ENCODE data around the gene ESAM.

- TF ChIP-seq CTCF (IDR thresholded peaks at IDR 0.05; ENCODE audit: poor library complexity, severe bottlenecking) = no peak
- peak; percentile 82 for TF ChIP-seq REST (IDR thresholded peaks at IDR 0.05; ENCODE audit: borderline replicate concordance)
- TF ChIP-seq EZH2 (IDR thresholded peaks at IDR 0.05; ENCODE audit: borderline replicate concordance, insufficient read depth, low read length, poor library complexity, severe bottlenecking) = no peak
- TF ChIP-seq RAD21 (conservative IDR thresholded peaks at IDR 0.05) = peak; percentile 30
- peak; percentile 48 for TF ChIP-seq SMC3 (conservative IDR thresholded peaks at IDR 0.05; ENCODE audit: poor library complexity)
- peak; percentile 51 for TF ChIP-seq EP300 (conservative IDR thresholded peaks at IDR 0.05; ENCODE audit: poor library complexity, severe bottlenecking)
- TF ChIP-seq MXI1 (conservative IDR thresholded peaks at IDR 0.05; ENCODE audit: poor library complexity, severe bottlenecking) = peak; percentile 78
- peak; percentile 73 for TF ChIP-seq TAF1 (IDR thresholded peaks at IDR 0.05; ENCODE audit: low read depth)
These were observed 38.3 kb upstream of the ESAM start, which contains the start of gene MSANTD2 for GRCh38 chr11:124800226-124800929.
